DMS 273 (cell line): Measurements from ENCODE around the gene ANKRD33.

ENCODE experiments used
- DNase-seq: peaks from one replicate; lab custom pipeline; 2025; ENCODE audit not compliant: unreplicated experiment; lab: John Stamatoyannopoulos, UW

Gene ANKRD33

DNA sequence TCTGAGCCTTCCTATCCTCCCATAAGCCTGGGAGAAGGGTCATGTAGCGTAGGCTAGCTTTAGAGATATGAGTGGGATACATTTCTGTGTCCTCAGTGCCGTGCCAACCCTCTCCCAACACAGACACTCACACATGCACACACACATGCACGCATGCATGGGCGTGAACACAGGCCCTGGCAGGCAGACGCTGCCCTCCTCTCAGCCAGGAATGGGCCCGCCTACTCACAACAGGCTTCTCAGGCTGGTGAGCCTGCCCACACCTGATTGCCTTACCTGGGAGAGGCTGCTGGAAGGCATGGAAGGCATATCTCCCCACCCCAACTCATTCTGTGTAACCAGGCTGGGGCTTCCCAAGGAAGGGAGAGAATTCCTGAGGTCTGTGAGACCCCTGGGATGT, 50.8 kb downstream of the ANKRD33 start:
- DNase-seq = no peak

DNA sequence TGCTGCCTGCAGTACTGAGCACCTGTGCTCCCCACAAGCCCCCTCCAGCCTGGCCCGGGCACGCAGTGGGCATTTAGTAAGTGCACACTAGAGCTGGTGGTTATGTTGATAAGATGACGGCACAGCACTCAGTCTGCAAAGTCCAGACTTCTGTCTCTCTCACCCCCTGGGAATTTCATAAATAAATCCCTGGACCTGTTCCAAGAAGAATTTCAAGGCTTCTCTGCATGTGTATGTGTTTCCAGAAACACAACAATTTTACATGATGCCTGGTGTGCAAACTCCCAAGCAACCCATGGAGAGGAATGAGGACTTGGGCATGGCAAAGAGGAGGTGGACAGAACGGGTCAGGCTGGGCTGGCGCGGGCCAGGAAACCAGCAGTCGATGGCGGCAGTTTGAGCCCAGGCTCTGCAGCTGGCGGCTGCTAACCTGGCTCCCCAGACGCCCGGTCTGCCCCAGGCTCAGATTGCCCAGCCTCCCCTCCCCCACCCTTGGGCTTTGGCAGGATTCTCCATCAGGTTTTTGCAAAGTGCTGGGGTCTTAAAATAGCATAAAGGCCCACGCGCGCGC, 53.2 kb downstream of the ANKRD33 start:
- peak; percentile 82 for DNase-seq
